ENCODE results near the gene DHRSX.

The DHRSX gene

DNA sequence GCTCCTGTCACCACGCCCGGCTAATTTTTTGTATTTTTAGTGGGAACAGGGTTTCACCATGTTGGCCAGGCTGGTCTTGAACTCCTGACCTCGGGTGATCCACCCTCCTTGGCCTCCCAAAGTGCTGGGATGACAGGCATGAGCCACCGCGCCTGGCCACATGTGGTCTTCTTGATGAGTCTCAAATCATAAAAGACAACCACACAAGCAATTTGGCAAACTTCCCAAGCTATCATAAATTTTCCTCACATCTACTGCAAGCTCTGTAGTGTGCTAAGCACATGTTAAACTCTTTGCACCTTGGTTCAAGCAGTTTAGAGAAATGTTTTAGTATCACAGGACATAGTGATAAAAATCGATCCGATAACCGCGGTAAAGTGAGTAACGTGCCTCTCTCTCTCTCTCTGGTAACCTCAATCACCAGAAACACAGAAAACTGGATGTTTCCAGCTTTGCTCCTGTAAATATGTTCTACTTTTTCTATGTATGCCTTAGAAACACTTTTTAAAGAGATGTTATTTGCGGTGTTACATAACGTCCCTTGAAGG is 256.8 kb downstream of the DHRSX start (continued):
- no peak for TF ChIP-seq ZNF148 (tag by site-specific recombination; IDR thresholded peaks at IDR 0.05; ENCODE audit: borderline replicate concordance)
- peak; percentile 85 for TF ChIP-seq ZNF843 (tag by site-specific recombination; IDR thresholded peaks at IDR 0.05)
- TF ChIP-seq MEIS1 (CRISPR knock-in tag; IDR thresholded peaks at IDR 0.05; ENCODE audit: borderline replicate concordance) = no peak
- no peak for TF ChIP-seq ZSCAN23 (tag by site-specific recombination; IDR thresholded peaks at IDR 0.05)
- TF ChIP-seq KLF9 (tag by site-specific recombination; IDR thresholded peaks at IDR 0.05; ENCODE audit: low read depth) = no peak
- TF ChIP-seq, protein P1, sequence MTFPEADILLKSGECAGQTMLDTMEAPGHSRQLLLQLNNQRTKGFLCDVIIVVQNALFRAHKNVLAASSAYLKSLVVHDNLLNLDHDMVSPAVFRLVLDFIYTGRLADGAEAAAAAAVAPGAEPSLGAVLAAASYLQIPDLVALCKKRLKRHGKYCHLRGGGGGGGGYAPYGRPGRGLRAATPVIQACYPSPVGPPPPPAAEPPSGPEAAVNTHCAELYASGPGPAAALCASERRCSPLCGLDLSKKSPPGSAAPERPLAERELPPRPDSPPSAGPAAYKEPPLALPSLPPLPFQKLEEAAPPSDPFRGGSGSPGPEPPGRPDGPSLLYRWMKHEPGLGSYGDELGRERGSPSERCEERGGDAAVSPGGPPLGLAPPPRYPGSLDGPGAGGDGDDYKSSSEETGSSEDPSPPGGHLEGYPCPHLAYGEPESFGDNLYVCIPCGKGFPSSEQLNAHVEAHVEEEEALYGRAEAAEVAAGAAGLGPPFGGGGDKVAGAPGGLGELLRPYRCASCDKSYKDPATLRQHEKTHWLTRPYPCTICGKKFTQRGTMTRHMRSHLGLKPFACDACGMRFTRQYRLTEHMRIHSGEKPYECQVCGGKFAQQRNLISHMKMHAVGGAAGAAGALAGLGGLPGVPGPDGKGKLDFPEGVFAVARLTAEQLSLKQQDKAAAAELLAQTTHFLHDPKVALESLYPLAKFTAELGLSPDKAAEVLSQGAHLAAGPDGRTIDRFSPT (tag by site-specific recombination; IDR thresholded peaks at IDR 0.05) = peak; percentile 78
- peak; percentile 24; the same call in 1 of the 2 replicates for TF ChIP-seq ZNF629 (tag by site-specific recombination; IDR thresholded peaks at IDR 0.05)
- no peak for TF ChIP-seq SETDB1 (IDR thresholded peaks at IDR 0.05; ENCODE audit: insufficient read length, low read length)
- no peak for TF ChIP-seq HOXD13 (CRISPR knock-in tag; IDR thresholded peaks at IDR 0.05; ENCODE audit: borderline replicate concordance)
- no peak for TF ChIP-seq MYNN (tag by site-specific recombination; IDR thresholded peaks at IDR 0.05; ENCODE audit: borderline replicate concordance)
- TF ChIP-seq ZNF555 (tag by site-specific recombination; conservative IDR thresholded peaks at IDR 0.05) = no peak
- no peak; the same call in 1 of the 2 replicates for TF ChIP-seq GLI2 (tag by site-specific recombination; IDR thresholded peaks at IDR 0.05; ENCODE audit: borderline replicate concordance, low read depth)
- TF ChIP-seq ZNF223 (tag by site-specific recombination; IDR thresholded peaks at IDR 0.05) = no peak
- TF ChIP-seq ZNF626 (tag by site-specific recombination; IDR thresholded peaks at IDR 0.05) = no peak
- no peak for TF ChIP-seq ZBTB11 (tag by site-specific recombination; conservative IDR thresholded peaks at IDR 0.05; ENCODE audit: low read depth)
- TF ChIP-seq, protein P2, sequence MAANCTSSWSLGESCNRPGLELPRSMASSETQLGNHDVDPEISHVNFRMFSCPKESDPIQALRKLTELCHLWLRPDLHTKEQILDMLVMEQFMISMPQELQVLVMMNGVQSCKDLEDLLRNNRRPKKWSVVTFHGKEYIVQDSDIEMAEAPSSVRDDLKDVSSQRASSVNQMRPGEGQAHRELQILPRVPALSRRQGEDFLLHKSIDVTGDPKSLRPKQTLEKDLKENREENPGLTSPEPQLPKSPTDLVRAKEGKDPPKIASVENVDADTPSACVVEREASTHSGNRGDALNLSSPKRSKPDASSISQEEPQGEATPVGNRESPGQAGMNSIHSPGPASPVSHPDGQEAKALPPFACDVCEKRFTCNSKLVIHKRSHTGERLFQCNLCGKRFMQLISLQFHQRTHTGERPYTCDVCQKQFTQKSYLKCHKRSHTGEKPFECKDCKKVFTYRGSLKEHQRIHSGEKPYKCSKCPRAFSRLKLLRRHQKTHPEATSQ (tag by site-specific recombination; IDR thresholded peaks at IDR 0.05) = no peak
- TF ChIP-seq TRIM28 (IDR thresholded peaks at IDR 0.05; ENCODE audit: borderline replicate concordance, low read length) = no peak
- no peak for TF ChIP-seq ZNF529 (tag by site-specific recombination; IDR thresholded peaks at IDR 0.05; ENCODE audit: insufficient replicate concordance)
- no peak for TF ChIP-seq ZNF701 (tag by site-specific recombination; IDR thresholded peaks at IDR 0.05)
- TF ChIP-seq, protein P3, sequence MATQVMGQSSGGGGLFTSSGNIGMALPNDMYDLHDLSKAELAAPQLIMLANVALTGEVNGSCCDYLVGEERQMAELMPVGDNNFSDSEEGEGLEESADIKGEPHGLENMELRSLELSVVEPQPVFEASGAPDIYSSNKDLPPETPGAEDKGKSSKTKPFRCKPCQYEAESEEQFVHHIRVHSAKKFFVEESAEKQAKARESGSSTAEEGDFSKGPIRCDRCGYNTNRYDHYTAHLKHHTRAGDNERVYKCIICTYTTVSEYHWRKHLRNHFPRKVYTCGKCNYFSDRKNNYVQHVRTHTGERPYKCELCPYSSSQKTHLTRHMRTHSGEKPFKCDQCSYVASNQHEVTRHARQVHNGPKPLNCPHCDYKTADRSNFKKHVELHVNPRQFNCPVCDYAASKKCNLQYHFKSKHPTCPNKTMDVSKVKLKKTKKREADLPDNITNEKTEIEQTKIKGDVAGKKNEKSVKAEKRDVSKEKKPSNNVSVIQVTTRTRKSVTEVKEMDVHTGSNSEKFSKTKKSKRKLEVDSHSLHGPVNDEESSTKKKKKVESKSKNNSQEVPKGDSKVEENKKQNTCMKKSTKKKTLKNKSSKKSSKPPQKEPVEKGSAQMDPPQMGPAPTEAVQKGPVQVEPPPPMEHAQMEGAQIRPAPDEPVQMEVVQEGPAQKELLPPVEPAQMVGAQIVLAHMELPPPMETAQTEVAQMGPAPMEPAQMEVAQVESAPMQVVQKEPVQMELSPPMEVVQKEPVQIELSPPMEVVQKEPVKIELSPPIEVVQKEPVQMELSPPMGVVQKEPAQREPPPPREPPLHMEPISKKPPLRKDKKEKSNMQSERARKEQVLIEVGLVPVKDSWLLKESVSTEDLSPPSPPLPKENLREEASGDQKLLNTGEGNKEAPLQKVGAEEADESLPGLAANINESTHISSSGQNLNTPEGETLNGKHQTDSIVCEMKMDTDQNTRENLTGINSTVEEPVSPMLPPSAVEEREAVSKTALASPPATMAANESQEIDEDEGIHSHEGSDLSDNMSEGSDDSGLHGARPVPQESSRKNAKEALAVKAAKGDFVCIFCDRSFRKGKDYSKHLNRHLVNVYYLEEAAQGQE (tag by site-specific recombination; IDR thresholded peaks at IDR 0.05) = no peak
- no peak for TF ChIP-seq YY2 (tag by site-specific recombination; IDR thresholded peaks at IDR 0.05)
- no peak for TF ChIP-seq ZNF510 (tag by site-specific recombination; IDR thresholded peaks at IDR 0.05; ENCODE audit: insufficient replicate concordance)
- TF ChIP-seq IKZF3 (tag by site-specific recombination; IDR thresholded peaks at IDR 0.05) = peak; percentile 67
- no peak for TF ChIP-seq ZNF768 (tag by site-specific recombination; IDR thresholded peaks at IDR 0.05)
- no peak for TF ChIP-seq SCRT2 (tag by site-specific recombination; IDR thresholded peaks at IDR 0.05)
- no peak for TF ChIP-seq PRDM1 (tag by site-specific recombination; IDR thresholded peaks at IDR 0.05)

Data from HEK293 (cell line).